ENCODE measurements around the gene TRIP12. TPM values are rescaled to one million over a fixed set of nuclear protein-coding genes. Genes with fewer than 3 reads are reported as not detected.
A peak's percentile ranks its signal among the peaks of the same experiment; 100 is the strongest.

Gene TRIP12
- total and polyA plus RNA-seq, 2 donors (not counting 3 experiments of a cell fraction or from before 2014, with no cell fraction given), result 53.8 to 278 TPM

DNA sequence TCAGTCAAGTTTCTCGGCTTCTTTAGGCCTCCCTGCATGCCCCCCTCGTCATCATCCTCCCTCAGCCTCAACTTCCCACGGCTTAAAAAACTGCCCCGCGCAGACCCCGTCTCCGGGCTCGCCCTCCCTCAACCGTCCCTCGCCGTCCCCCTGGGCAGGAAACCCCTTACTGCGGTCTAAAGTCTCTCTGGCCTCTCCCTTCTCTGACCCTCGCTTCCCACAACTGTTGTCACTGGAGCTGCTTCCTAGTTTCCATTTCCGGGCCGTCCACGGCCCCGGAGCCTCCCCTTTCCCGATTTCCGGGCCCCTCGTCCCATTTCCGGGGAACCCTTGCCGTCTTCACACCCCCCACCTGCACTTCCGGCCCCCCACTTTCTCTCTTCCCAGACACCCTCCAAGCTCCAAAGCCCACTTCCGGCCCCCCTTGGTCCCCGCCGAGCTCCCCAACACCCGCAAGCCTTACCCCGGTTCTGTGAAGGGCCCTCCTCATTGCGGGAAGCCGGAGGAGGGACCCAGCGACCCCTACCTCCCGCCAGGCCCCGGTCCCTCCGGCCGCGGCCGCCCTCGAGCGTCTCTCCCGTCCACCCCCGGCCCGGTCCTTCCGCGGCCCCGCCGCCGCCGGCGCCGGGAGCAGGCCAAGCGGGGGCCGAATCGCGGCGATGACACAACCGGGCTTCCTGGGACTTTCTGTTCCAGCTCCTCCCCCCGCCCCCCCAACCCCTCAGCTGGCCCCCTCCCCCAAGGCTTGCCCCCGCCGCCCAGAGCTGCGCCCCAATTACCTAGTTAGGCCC, 513 bp downstream of the TRIP12 start:
- peak overlapping the region; percentile 91 for H3K27ac ChIP-seq (ENCODE audit: insufficient read depth, low read depth, low read length)
- no peaks in the 10 kb centered on the region for H3K9me3 ChIP-seq (replicated peaks; ENCODE audit: control insufficient read depth, insufficient read depth, low read length)
- peak overlapping the region; percentile 99 for H3K4me2 ChIP-seq (ENCODE audit: insufficient read depth, low read length)
- peak overlapping the region; percentile 25 for H2AFZ ChIP-seq (ENCODE audit: low read depth, low read length)
- peak; percentile 33 for DNase-seq (ENCODE audit: low read depth, low spot score)
- H4K20me1 ChIP-seq (replicated peaks; ENCODE audit: control insufficient read depth, extremely low read depth, insufficient read depth, low read length), result peaks cover 8% of the 10 kb centered on the region
- H3K9me1 ChIP-seq (replicated peaks; ENCODE audit: control insufficient read depth, extremely low read depth, insufficient read depth, low read length), result no peaks in the 10 kb centered on the region
- peaks cover 52% of the 10 kb centered on the region for H3K79me2 ChIP-seq (ENCODE audit: control insufficient read depth, insufficient read depth, low read length)
- CTCF ChIA-PET, result interaction anchor here (0.6 to 4.2 kb wide), 5 partner anchors 59 to 1754 kb away, joined by 3 to 30 read pairs (median 3); no protein-coding TSS in a partner anchor
- peak overlapping the region; percentile 91 for H3K9ac ChIP-seq (replicated peaks; ENCODE audit: extremely low read depth, insufficient read depth, low read length)
- peak; percentile 18 for FAIRE-seq
- intact Hi-C loops (cut with micrococcal nuclease) (loop anchor here (5.0 kb wide), 1 partner anchor 406 kb away; the partner anchor contains the start of gene SP140L), dilution Hi-C loops (cut with MboI; ENCODE audit: extremely low pct_ligation_motif_present, low sequenced_read_pairs) (no loop called here)
- peaks cover 12% of the 10 kb centered on the region for H3K4me1 ChIP-seq (ENCODE audit: control insufficient read depth, extremely low read depth, insufficient read depth, low read length)
- POLR2A ChIA-PET, result interaction anchor here (0.6 to 1.0 kb wide), 5 partner anchors 40 to 487 kb away, joined by 3 to 10 read pairs (median 4); no protein-coding TSS in a partner anchor
- no TSS peak for BruUV-seq (replicated peaks)
- H3K4me3 ChIP-seq (replicated peaks in 1 of 3; ENCODE audit: insufficient read depth in 1 of 3, low read depth in 1 of 3, low read length in 3 of 3), result peak overlapping the region; percentile 62 to 98 (median 90)
- H3K27me3 ChIP-seq (ENCODE audit: control insufficient read depth in 2 of 2, insufficient read depth in 2 of 2, low read length in 2 of 2), result no peaks in the 10 kb centered on the region
- TF ChIP-seq, protein P1, sequence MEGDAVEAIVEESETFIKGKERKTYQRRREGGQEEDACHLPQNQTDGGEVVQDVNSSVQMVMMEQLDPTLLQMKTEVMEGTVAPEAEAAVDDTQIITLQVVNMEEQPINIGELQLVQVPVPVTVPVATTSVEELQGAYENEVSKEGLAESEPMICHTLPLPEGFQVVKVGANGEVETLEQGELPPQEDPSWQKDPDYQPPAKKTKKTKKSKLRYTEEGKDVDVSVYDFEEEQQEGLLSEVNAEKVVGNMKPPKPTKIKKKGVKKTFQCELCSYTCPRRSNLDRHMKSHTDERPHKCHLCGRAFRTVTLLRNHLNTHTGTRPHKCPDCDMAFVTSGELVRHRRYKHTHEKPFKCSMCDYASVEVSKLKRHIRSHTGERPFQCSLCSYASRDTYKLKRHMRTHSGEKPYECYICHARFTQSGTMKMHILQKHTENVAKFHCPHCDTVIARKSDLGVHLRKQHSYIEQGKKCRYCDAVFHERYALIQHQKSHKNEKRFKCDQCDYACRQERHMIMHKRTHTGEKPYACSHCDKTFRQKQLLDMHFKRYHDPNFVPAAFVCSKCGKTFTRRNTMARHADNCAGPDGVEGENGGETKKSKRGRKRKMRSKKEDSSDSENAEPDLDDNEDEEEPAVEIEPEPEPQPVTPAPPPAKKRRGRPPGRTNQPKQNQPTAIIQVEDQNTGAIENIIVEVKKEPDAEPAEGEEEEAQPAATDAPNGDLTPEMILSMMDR (IDR thresholded peaks at IDR 0.05; ENCODE audit: extremely low read depth in 1 of 2, insufficient read depth in 1 of 2, low read depth in 1 of 2, low read length in 2 of 2), result no peak
- peak; percentile 51 for TF ChIP-seq POLR2AphosphoS5 (IDR thresholded peaks at IDR 0.05; ENCODE audit: insufficient read depth, low read depth, low read length)
- peaks cover 2% of the 10 kb centered on the region in 2 experiments for H3K36me3 ChIP-seq (ENCODE audit: control insufficient read depth in 2 of 2, extremely low read depth in 1 of 2, insufficient read depth in 2 of 2, low read length in 2 of 2)
